A204.1 (cell line): ENCODE results near the gene ERMARD.

Experiments
- FAIRE-seq: peaks from 2 replicates; lab custom pipeline; 2012; peaks lifted over from hg19 to GRCh38; lab: Jason Lieb, UNC

The ERMARD gene

GRCh38 chr6:169783971-169784820 lies 32.8 kb downstream of the ERMARD start:
- no peak for FAIRE-seq

- no peak for FAIRE-seq
These were observed 33.5 kb downstream of the ERMARD start for GRCh38 chr6:169784821-169785340.

- no peak for FAIRE-seq
These were observed 34.1 kb downstream of the ERMARD start for GRCh38 chr6:169785566-169785965.

GRCh38 chr6:169786349-169786748 lies 34.9 kb downstream of the ERMARD start:
- FAIRE-seq, result no peak

GRCh38 chr6:169787797-169788196 lies 36.4 kb downstream of the ERMARD start:
- no peak for FAIRE-seq

- no peak for FAIRE-seq
These were observed 37.4 kb downstream of the ERMARD start for GRCh38 chr6:169788809-169789145.

- FAIRE-seq, result no peak
These were observed 37.9 kb downstream of the ERMARD start for GRCh38 chr6:169789146-169789943.

- no peak for FAIRE-seq
These were observed 38.8 kb downstream of the ERMARD start for GRCh38 chr6:169789944-169790927.

GRCh38 chr6:169791721-169792131 lies 40.3 kb downstream of the ERMARD start:
- no peak for FAIRE-seq

- FAIRE-seq, result no peak
These were observed 41.0 kb downstream of the ERMARD start for GRCh38 chr6:169792306-169793015.

- no peak for FAIRE-seq
These were observed 42.0 kb downstream of the ERMARD start for GRCh38 chr6:169793408-169793807.

- FAIRE-seq, result no peak
These were observed 43.1 kb downstream of the ERMARD start for GRCh38 chr6:169794317-169795055.

GRCh38 chr6:169795196-169795595 lies 43.8 kb downstream of the ERMARD start:
- FAIRE-seq, result no peak

GRCh38 chr6:169798764-169799473 lies 47.5 kb downstream of the ERMARD start:
- FAIRE-seq, result no peak

GRCh38 chr6:169799474-169799926 lies 48.1 kb downstream of the ERMARD start:
- no peak for FAIRE-seq

- FAIRE-seq, result no peak
These were observed 48.8 kb downstream of the ERMARD start for GRCh38 chr6:169800116-169800667.

GRCh38 chr6:169800668-169801395 lies 49.4 kb downstream of the ERMARD start:
- no peak for FAIRE-seq

- no peak for FAIRE-seq
These were observed 50.2 kb downstream of the ERMARD start for GRCh38 chr6:169801396-169802160.
